Hepatocyte (in vitro differentiated cells): ENCODE measurements around the gene SALL4. TPM values are rescaled to one million over a fixed set of nuclear protein-coding genes. Genes with fewer than 3 reads are reported as not detected.
A peak's percentile ranks its signal among the peaks of the same experiment; 100 is the strongest.

ENCODE experiments used
- DNase-seq: peaks from one replicate; pipeline ENCODE4 v3.0.0-alpha.2; 2016; ENCODE audit warnings: low spot score
- H2AFZ ChIP-seq: fragments of 200-600 bp; sonication (generic); 2 replicates; pipeline ENCODE4 v1.6.0; 2016; ENCODE audit warnings: antibody characterized with exemption, mild to moderate bottlenecking
- H3K27ac ChIP-seq: fragments of 200-600 bp; sonication (generic); 2 replicates; pipeline ENCODE4 v1.5.1; 2016; ENCODE audit warnings: mild to moderate bottlenecking
- H3K27me3 ChIP-seq: fragments of 200-600 bp; sonication (generic); 2 replicates; pipeline ENCODE4 v1.6.1; 2016
- H3K36me3 ChIP-seq: fragments of 200-600 bp; sonication (generic); replicated peaks from 2 replicates; pipeline ENCODE4 v1.5.1; 2016; ENCODE audit warnings: low read depth; ENCODE audit not compliant: insufficient read depth
- H3K4me1 ChIP-seq: fragments of 200-600 bp; sonication (generic); 2 replicates; pipeline ENCODE4 v1.5.1; 2016; ENCODE audit warnings: mild to moderate bottlenecking, moderate library complexity; ENCODE audit not compliant: insufficient read depth
- H3K4me2 ChIP-seq: fragments of 200-600 bp; sonication (generic); 2 replicates; pipeline ENCODE4 v1.6.0; 2016
- H3K4me3 ChIP-seq: fragments of 200-600 bp; sonication (generic); 2 replicates; pipeline ENCODE4 v1.5.1; 2016; ENCODE audit warnings: mild to moderate bottlenecking
- H3K79me2 ChIP-seq: fragments of 200-600 bp; sonication (generic); 2 replicates; pipeline ENCODE4 v1.6.0; 2017; ENCODE audit warnings: mild to moderate bottlenecking
- H3K9me2 ChIP-seq: fragments of 200-600 bp; sonication (generic); replicated peaks from 2 replicates; pipeline ENCODE4 v1.6.0; 2017; ENCODE audit warnings: mild to moderate bottlenecking; ENCODE audit not compliant: insufficient read depth
- H3K9me3 ChIP-seq: fragments of 200-600 bp; sonication (generic); 2 replicates; pipeline ENCODE4 v1.5.1; 2016; ENCODE audit warnings: low read depth, mild to moderate bottlenecking
- H4K20me1 ChIP-seq: fragments of 200-600 bp; sonication (generic); 2 replicates; pipeline ENCODE4 v1.6.0; 2016; ENCODE audit warnings: mild to moderate bottlenecking; ENCODE audit not compliant: insufficient read depth, poor library complexity, severe bottlenecking
- CTCF ChIP-seq: fragments of 200-600 bp; sonication (generic); IDR thresholded peaks from 2 replicates; pipeline ENCODE4 v1.5.1; 2016; ENCODE audit warnings: antibody characterized with exemption, mild to moderate bottlenecking; ENCODE audit not compliant: poor library complexity
- EZH2 ChIP-seq: fragments of 200-600 bp; sonication (generic); IDR thresholded peaks from 2 replicates; pipeline ENCODE4 v1.6.1; 2016; ENCODE audit warnings: antibody characterized with exemption, mild to moderate bottlenecking, borderline replicate concordance
- EZH2phosphoT487 ChIP-seq: fragments of 200-600 bp; sonication (generic); IDR thresholded peaks from one replicate; pipeline ENCODE4 v1.6.1; 2018; ENCODE audit warnings: antibody characterized with exemption, mild to moderate bottlenecking, low read depth, moderate library complexity; ENCODE audit not compliant: unreplicated experiment, severe bottlenecking
- WGBS: methylation state at CpG from one replicate; pipeline ENCODE4 v1.1.6; 2016; ENCODE audit warnings: low lambda C conversion rate; ENCODE audit errors: missing lambda C conversion rate; 5-methylcytosine and 5-hydroxymethylcytosine counted together
- polyA plus RNA-seq: library from polyadenylated mRNA; unstranded; fragments of >200 nt; fragmentation: Nextera tagmentation; extraction: Ambion mirVana; gene quantifications from 2 replicates; pipeline ENCODE4 v1.2.1, GENCODE V29; 2016
- total RNA-seq: library from RNA; depleted of rRNA; stranded (reverse); fragments of >200 nt; gene quantifications from 2 replicates; pipeline ENCODE4 v1.2.3, GENCODE V29; 2014

SALL4 gene
- total and polyA plus RNA-seq, 2 experiments from 2014 or later: 6.3 to 14.9 TPM

- TF ChIP-seq CTCF (no peak), EZH2phosphoT487 (no peak), EZH2 (no peak)
- H3K4me2 ChIP-seq: no peak overlapping the region
Measured at GRCh38 chr20:51735728-51736600, 66.4 kb downstream of the SALL4 start.

GRCh38 chr20:51734876-51735720 lies 67.2 kb downstream of the SALL4 start:
- Histone ChIP-seq H2AFZ (no peak overlapping the region), H3K27me3 (no peaks in the 10 kb centered on the region), H3K27ac (no peak overlapping the region), H4K20me1 (no peaks in the 10 kb centered on the region), H3K9me3 (no peaks in the 10 kb centered on the region), H3K4me1 (peaks cover 6% of the 10 kb centered on the region), H3K9me2 (no peaks in the 10 kb centered on the region), H3K4me3 (no peak overlapping the region), H3K36me3 (no peaks in the 10 kb centered on the region), H3K79me2 (peaks cover 89% of the 10 kb centered on the region), H3K4me2 (no peak overlapping the region)
- no peak for DNase-seq
- TF ChIP-seq EZH2 (no peak), EZH2phosphoT487 (no peak), CTCF (no peak)
- WGBS: 61% methylated on average over 13 of the region's 13 CpGs

More at GRCh38 chr20:51735728-51736600, 66.4 kb downstream of the SALL4 start:
- Histone ChIP-seq H3K9me2 (no peaks in the 10 kb centered on the region), H3K9me3 (no peaks in the 10 kb centered on the region), H3K4me1 (peaks cover 6% of the 10 kb centered on the region), H3K79me2 (peaks cover 91% of the 10 kb centered on the region), H2AFZ (no peak overlapping the region), H3K4me3 (no peak overlapping the region), H3K27me3 (no peaks in the 10 kb centered on the region), H3K36me3 (no peaks in the 10 kb centered on the region), H3K27ac (peak overlapping the region; percentile 32), H4K20me1 (no peaks in the 10 kb centered on the region)
- WGBS: 78% methylated on average over 11 of the region's 11 CpGs
- DNase-seq: no peak

- no peaks in the 10 kb centered on the region for H4K20me1 ChIP-seq
- WGBS: 91% methylated on average over 3 of the region's 3 CpGs
- H3K4me1 ChIP-seq: peaks cover 6% of the 10 kb centered on the region
- H3K36me3 ChIP-seq: no peaks in the 10 kb centered on the region
- H3K27me3 ChIP-seq: no peaks in the 10 kb centered on the region
- TF ChIP-seq EZH2 (no peak), EZH2phosphoT487 (no peak), CTCF (no peak)
- no peaks in the 10 kb centered on the region for H3K9me3 ChIP-seq
- H3K4me2 ChIP-seq: no peak overlapping the region
- DNase-seq: no peak
- H3K27ac ChIP-seq: no peak overlapping the region
- H3K79me2 ChIP-seq: peaks cover 80% of the 10 kb centered on the region
- no peak overlapping the region for H2AFZ ChIP-seq
- H3K9me2 ChIP-seq: no peaks in the 10 kb centered on the region
- H3K4me3 ChIP-seq: no peak overlapping the region
Measured at GRCh38 chr20:51733070-51733469, 69.3 kb downstream of the SALL4 start.

Other genes starting within 250 kb of the SALL4 start
- 26.5 and 28.1 TPM in 2 replicates for gene ATP9A, start 34.1 kb downstream of the SALL4 start, total RNA-seq
- 9.3 and 12.1 TPM in 2 replicates for gene ATP9A, start 34.1 kb downstream of the SALL4 start, polyA plus RNA-seq